ENCODE measurements around the gene TRIM23.

DNA sequence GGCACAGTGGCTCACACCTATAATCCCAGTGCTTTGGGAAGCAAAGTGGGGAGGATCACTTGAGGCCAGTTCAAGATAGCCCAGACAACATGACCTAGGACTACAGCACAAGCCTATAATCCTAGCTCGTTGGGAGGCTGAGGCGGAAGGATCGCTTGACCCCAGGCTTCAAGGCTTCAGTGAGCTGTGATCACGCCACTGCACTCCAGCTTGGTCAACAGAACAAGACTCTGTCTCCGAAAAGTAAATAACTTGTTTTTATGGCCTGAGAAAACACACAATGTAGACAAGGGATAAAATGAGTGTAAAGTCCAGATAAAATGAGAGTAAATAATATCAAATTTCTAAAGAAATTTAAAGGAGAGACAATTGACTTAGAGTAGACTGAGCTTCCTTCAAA lies 27.0 kb upstream of the TRIM23 start:
- TF ChIP-seq POLR2A (IDR thresholded peaks at IDR 0.05) (no peak), CTCF (IDR thresholded peaks at IDR 0.05) (no peak)
